ENCODE data around the gene AATF.

GRCh38 chr17:37098910-37099664, 150.3 kb downstream of the AATF start:
- TF ChIP-seq, protein P1, sequence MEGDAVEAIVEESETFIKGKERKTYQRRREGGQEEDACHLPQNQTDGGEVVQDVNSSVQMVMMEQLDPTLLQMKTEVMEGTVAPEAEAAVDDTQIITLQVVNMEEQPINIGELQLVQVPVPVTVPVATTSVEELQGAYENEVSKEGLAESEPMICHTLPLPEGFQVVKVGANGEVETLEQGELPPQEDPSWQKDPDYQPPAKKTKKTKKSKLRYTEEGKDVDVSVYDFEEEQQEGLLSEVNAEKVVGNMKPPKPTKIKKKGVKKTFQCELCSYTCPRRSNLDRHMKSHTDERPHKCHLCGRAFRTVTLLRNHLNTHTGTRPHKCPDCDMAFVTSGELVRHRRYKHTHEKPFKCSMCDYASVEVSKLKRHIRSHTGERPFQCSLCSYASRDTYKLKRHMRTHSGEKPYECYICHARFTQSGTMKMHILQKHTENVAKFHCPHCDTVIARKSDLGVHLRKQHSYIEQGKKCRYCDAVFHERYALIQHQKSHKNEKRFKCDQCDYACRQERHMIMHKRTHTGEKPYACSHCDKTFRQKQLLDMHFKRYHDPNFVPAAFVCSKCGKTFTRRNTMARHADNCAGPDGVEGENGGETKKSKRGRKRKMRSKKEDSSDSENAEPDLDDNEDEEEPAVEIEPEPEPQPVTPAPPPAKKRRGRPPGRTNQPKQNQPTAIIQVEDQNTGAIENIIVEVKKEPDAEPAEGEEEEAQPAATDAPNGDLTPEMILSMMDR (IDR thresholded peaks at IDR 0.05), result no peak
- TF ChIP-seq POLR2A (IDR thresholded peaks at IDR 0.05), result no peak

Measured in adrenal gland (tissue), 5 donors.